OCI-LY3 (cell line): Measurements from ENCODE around the gene ROR2.

Experiments used
- H2AFZ ChIP-seq: fragments of 200-600, 300-600 bp; shearing (Covaris generic); 2 replicates; pipeline ENCODE4 v1.6.0; 2014; ENCODE audit warnings: antibody characterized with exemption, low read depth, low read length
- H3K27ac ChIP-seq: fragments of 200-600, 300-600 bp; sonication (generic); 2 replicates; pipeline ENCODE4 v1.5.1; 2014; ENCODE audit warnings: mild to moderate bottlenecking, low read length, moderate library complexity, mixed read lengths
- H3K27me3 ChIP-seq: fragments of 200-600, 300-600 bp; sonication (generic); 2 replicates; pipeline ENCODE4 v1.6.1; 2014; ENCODE audit warnings: low read depth, low read length, mixed read lengths
- H3K36me3 ChIP-seq: fragments of 200-600, 300-600 bp; sonication (generic); replicated peaks from 2 replicates; pipeline ENCODE3; 2014; ENCODE audit warnings: low read depth, low read length, mixed read lengths
- H3K4me1 ChIP-seq: fragments of 300-600, 200-600 bp; sonication (generic); 2 replicates; pipeline ENCODE4 v1.6.1; 2014; ENCODE audit warnings: low read length, mixed read lengths
- H3K4me2 ChIP-seq: fragments of 200-600, 300-600 bp; sonication (generic); 2 replicates; pipeline ENCODE4 v1.6.1; 2014; ENCODE audit warnings: low read length, mixed read lengths
- H3K4me3 ChIP-seq: fragments of 300-600, 200-600 bp; sonication (generic); 2 replicates; pipeline ENCODE4 v1.5.1; 2014; ENCODE audit warnings: antibody characterized with exemption, mild to moderate bottlenecking, low read length, moderate library complexity
- H3K79me2 ChIP-seq: fragments of 300-600, 200-600 bp; shearing (Covaris generic); 2 replicates; pipeline ENCODE4 v1.6.1; 2014; ENCODE audit warnings: mild to moderate bottlenecking, low read length, mixed read lengths
- H3K9ac ChIP-seq: fragments of 300-600, 200-600 bp; shearing (Covaris generic); 2 replicates; pipeline ENCODE4 v1.6.0; 2014; ENCODE audit warnings: mild to moderate bottlenecking, low read length, moderate library complexity
- H3K9me3 ChIP-seq: fragments of 200-600, 300-600 bp; shearing (Covaris generic); 2 replicates; pipeline ENCODE4 v1.6.1; 2014; ENCODE audit warnings: low read length, mixed read lengths; ENCODE audit not compliant: insufficient read depth
- H4K20me1 ChIP-seq: fragments of 200-600, 300-600 bp; sonication (generic); 2 replicates; pipeline ENCODE4 v1.6.1; 2016; ENCODE audit warnings: low read length, mixed read lengths; ENCODE audit not compliant: insufficient read depth
- CTCF ChIP-seq: fragments of 200-600, 300-600 bp; sonication (generic); IDR thresholded peaks from 2 replicates; pipeline ENCODE4 v1.5.1; 2014; ENCODE audit warnings: antibody characterized with exemption, low read length, low read depth
- EZH2phosphoT487 ChIP-seq: fragments of 200-600 bp; shearing (Covaris generic); IDR thresholded peaks from 2 replicates; pipeline ENCODE4 v1.6.1; 2018; ENCODE audit warnings: antibody characterized with exemption, mixed run types, low read depth

Gene ROR2

GRCh38 chr9:91963711-91964240 lies 13.7 kb upstream of the ROR2 start:
- H3K36me3 ChIP-seq, result peaks cover 2% of the 10 kb centered on the region
- no peak overlapping the region for H2AFZ ChIP-seq
- no peak overlapping the region for H3K9ac ChIP-seq
- H4K20me1 ChIP-seq, result no peaks in the 10 kb centered on the region
- H3K27ac ChIP-seq, result no peak overlapping the region
- H3K4me3 ChIP-seq, result no peak overlapping the region
- peaks cover 16% of the 10 kb centered on the region; the same call in 1 of the 2 replicates for H3K27me3 ChIP-seq
- 0 out of 2 replicates have a peak, but pooled peaks cover 3% of the 10 kb centered on the region for H3K9me3 ChIP-seq
- H3K4me2 ChIP-seq, result no peak overlapping the region
- H3K4me1 ChIP-seq, result no peaks in the 10 kb centered on the region
- H3K79me2 ChIP-seq, result no peaks in the 10 kb centered on the region
- no peak for TF ChIP-seq CTCF
- no peak for TF ChIP-seq EZH2phosphoT487

- Histone ChIP-seq H2AFZ (no peak overlapping the region), H3K27me3 (no peaks in the 10 kb centered on the region), H3K79me2 (no peaks in the 10 kb centered on the region), H3K36me3 (peaks cover 2% of the 10 kb centered on the region), H3K4me3 (no peak overlapping the region), H3K9me3 (0 out of 2 replicates have a peak, but pooled peaks cover 3% of the 10 kb centered on the region), H3K4me2 (no peak overlapping the region), H3K9ac (no peak overlapping the region), H4K20me1 (no peaks in the 10 kb centered on the region), H3K27ac (no peak overlapping the region), H3K4me1 (no peaks in the 10 kb centered on the region)
- TF ChIP-seq EZH2phosphoT487 (no peak), CTCF (no peak)
Measured at GRCh38 chr9:91960367-91960766, 10.3 kb upstream of the ROR2 start.

- no peaks in the 10 kb centered on the region for H4K20me1 ChIP-seq
- H2AFZ ChIP-seq, result no peak overlapping the region
- TF ChIP-seq EZH2phosphoT487, result no peak
- no peak for TF ChIP-seq CTCF
- H3K4me2 ChIP-seq, result no peak overlapping the region
- no peaks in the 10 kb centered on the region for H3K4me1 ChIP-seq
- H3K27ac ChIP-seq, result no peak overlapping the region
- H3K9ac ChIP-seq, result no peak overlapping the region
- H3K79me2 ChIP-seq, result no peaks in the 10 kb centered on the region
- peaks cover 2% of the 10 kb centered on the region for H3K36me3 ChIP-seq
- H3K27me3 ChIP-seq, result no peaks in the 10 kb centered on the region
- 0 out of 2 replicates have a peak, but pooled peaks cover 3% of the 10 kb centered on the region for H3K9me3 ChIP-seq
- no peak overlapping the region for H3K4me3 ChIP-seq
Measured at GRCh38 chr9:91958174-91958573, 8.1 kb upstream of the ROR2 start.

- Histone ChIP-seq H3K36me3 (no peaks in the 10 kb centered on the region), H3K4me1 (no peaks in the 10 kb centered on the region), H3K27me3 (no peaks in the 10 kb centered on the region), H3K9ac (no peak overlapping the region), H4K20me1 (no peaks in the 10 kb centered on the region), H3K4me2 (peak overlapping the region; percentile 69), H3K27ac (no peak overlapping the region), H2AFZ (peak overlapping the region; percentile 70), H3K4me3 (peak overlapping the region; percentile 68), H3K79me2 (no peaks in the 10 kb centered on the region), H3K9me3 (no peaks in the 10 kb centered on the region)
- no peak for TF ChIP-seq EZH2phosphoT487
- peak; percentile 72 for TF ChIP-seq CTCF
Measured at GRCh38 chr9:91954841-91955471, 4.9 kb upstream of the ROR2 start.
